Measurements from ENCODE around the gene ETFA. TPM values are rescaled to one million over a fixed set of nuclear protein-coding genes. Genes with fewer than 3 reads are reported as not detected.

The ETFA gene
- total RNA-seq, 2 experiments from 2014 or later = 108 to 111 TPM

DNA sequence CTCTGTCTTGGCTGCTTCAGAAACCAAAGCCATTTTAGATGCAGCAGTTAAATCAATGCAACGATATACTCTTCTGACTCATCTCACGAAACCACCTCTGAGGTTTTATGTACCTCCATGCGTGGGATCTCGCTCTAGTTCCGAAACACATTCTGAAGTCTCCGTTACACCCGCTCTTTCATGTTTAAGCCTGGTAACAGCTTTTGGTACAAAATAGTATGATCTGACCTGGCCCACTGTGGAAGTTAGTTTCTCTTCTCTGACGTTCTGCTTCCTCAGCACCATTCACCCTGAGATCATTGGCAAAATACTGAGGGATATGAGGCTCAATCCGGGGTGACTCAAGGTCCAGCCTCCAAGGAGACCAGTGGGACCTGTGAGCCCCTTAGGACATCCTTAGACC lies 129.6 kb downstream of the ETFA start:
- ChIA-PET CTCF (interaction anchor here (1.4 kb wide), 1 partner anchor 9 kb away, joined by 5 read pairs; no protein-coding TSS in a partner anchor), POLR2A (no interaction called here)
- Mint-ChIP-seq H3K36me3 (ENCODE audit: low read depth) (no peaks in the 10 kb centered on the region), H3K27me3 (ENCODE audit: low read depth) (peaks cover 27% of the 10 kb centered on the region), H3K9me3 (ENCODE audit: insufficient read depth) (no peaks in the 10 kb centered on the region), H3K4me3 (no peak overlapping the region), H3K4me1 (ENCODE audit: low read depth) (peaks cover 6% of the 10 kb centered on the region), H3K27ac (no peak overlapping the region)
- DNase-seq (peak; percentile 28), ATAC-seq (peak; percentile 49)

DNA sequence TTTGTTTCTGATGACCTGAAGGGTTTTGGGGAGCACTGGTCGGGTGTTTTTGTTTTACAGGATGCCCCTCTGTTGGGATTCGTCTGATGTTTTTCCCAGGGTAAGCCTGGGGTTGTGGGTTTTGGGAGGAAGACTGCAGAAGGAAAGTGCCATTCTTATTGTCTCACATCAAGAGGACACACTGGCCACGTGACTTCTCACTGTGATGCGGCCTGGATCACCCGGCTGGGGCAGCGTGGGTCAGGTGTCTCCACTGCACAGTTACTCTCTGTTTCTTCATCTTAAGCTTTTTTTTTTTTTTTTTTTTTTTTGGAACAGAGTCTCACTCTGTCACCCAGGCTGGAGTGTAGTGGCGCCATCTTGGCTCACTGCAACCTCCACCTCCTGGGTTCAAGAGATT lies 130.9 kb downstream of the ETFA start:
- Mint-ChIP-seq H3K9me3 (ENCODE audit: insufficient read depth) (no peaks in the 10 kb centered on the region), H3K27me3 (ENCODE audit: low read depth) (peaks cover 21% of the 10 kb centered on the region), H3K36me3 (ENCODE audit: low read depth) (no peaks in the 10 kb centered on the region), H3K4me1 (ENCODE audit: low read depth) (peaks cover 6% of the 10 kb centered on the region), H3K4me3 (no peak overlapping the region), H3K27ac (no peak overlapping the region)
- DNase-seq (no peak), ATAC-seq (no peak)
- ChIA-PET CTCF (no interaction called here), POLR2A (no interaction called here)

DNA sequence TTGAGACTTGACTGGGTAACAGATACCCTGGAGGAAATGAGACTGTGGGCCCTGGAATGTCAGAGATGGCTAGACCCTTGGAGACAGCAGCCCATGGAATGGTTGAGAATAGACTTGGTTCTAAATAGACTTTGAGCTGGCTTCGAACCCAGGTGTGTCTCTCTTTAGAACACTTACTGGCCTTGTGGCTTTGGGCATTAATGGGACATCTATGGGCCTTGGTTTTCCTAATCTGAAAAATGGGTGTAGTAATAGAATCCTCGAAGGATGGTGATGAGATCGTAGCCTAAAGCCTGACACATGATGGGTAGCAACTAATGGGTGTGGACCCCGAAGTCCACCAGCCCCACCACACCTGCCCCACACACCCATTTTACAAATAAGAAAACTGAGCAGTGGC lies 132.2 kb downstream of the ETFA start:
- H3K9me3 Mint-ChIP-seq (ENCODE audit: insufficient read depth) = no peaks in the 10 kb centered on the region
- POLR2A ChIA-PET = no interaction called here
- H3K36me3 Mint-ChIP-seq (ENCODE audit: low read depth) = no peaks in the 10 kb centered on the region
- ATAC-seq (no peak), DNase-seq (no peak)
- no peak overlapping the region for H3K27ac Mint-ChIP-seq
- H3K4me1 Mint-ChIP-seq (ENCODE audit: low read depth) = peaks cover 6% of the 10 kb centered on the region
- no peak overlapping the region for H3K4me3 Mint-ChIP-seq
- peaks cover 18% of the 10 kb centered on the region for H3K27me3 Mint-ChIP-seq (ENCODE audit: low read depth)
- CTCF ChIA-PET = interaction anchor here (1.2 kb wide), 1 partner anchor 12 kb away, joined by 3 read pairs; no protein-coding TSS in a partner anchor

DNA sequence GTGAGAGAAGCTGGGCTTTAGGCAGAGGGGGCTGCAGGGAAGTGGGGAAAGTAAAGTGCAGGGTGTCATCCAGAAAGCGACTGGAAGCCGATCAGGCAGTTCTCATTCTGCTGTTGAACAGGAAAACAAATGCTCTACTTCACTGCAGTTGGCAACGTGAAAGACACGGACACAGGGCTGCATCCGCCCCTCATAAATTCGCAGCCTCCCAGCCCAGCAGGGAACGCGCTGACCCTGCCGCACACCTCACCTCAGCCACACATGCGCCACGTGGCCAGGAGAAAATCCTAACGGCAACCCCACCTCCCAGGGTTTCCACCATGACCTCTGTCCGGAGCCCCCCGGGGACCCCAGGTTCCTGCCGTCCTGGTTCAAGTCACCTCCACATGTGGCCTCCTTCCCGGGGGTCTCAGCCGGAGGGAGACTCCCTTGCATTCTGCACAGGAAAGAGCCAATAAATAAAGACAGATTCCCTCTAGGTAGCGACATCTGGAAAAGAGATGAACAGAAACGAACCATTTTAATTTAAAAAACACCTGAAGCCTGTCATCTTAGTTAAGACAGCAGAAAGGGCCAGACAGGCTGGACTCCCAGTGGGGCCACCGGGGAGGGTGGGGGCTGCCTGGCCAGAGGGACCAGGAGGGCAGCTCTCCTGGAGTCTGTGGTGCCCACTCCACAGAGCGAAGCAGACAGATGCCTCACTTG lies 132.8 kb downstream of the ETFA start:
- CTCF ChIA-PET = interaction anchor here (1.2 kb wide), 1 partner anchor 13 kb away, joined by 3 read pairs; no protein-coding TSS in a partner anchor
- ATAC-seq = no peak
- no peaks in the 10 kb centered on the region for H3K9me3 Mint-ChIP-seq (ENCODE audit: insufficient read depth)

DNA sequence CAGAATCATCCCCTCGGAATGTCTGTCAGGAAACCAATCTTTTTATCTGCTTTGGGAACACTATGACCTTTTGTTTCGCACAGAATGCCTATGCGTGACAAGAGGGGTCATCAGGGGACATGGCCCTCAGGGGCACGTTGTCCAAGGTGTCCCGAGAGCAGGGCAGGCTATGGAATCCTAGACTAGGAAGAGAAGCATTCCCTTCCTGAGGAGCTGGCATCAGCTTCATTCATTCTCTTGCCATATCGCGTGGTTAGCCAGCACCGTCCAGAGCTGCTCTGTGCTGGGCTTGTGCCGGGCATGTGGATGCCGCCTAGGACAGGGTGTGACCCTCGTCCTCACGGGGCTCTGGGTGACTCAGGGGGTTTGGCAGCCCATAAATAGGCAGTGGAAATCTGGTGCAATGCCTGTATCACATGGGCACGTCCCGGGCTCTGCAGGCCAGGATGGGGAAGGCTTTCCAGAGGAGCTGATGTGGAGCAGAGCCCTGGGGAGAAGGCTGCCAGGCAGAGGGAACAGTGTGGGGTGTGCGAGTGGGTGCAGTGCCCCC lies 133.7 kb downstream of the ETFA start:
- Mint-ChIP-seq H3K27ac (no peak overlapping the region), H3K27me3 (ENCODE audit: low read depth) (peaks cover 18% of the 10 kb centered on the region), H3K4me1 (ENCODE audit: low read depth) (peaks cover 6% of the 10 kb centered on the region), H3K9me3 (ENCODE audit: insufficient read depth) (no peaks in the 10 kb centered on the region), H3K4me3 (no peak overlapping the region), H3K36me3 (ENCODE audit: low read depth) (no peaks in the 10 kb centered on the region)
- POLR2A ChIA-PET = no interaction called here
- DNase-seq (no peak), ATAC-seq (no peak)
- CTCF ChIA-PET = no interaction called here

More for the DNA sequence above, 132.8 kb downstream of the ETFA start:
- Mint-ChIP-seq H3K27me3 (ENCODE audit: low read depth) (peaks cover 18% of the 10 kb centered on the region), H3K4me1 (ENCODE audit: low read depth) (peaks cover 6% of the 10 kb centered on the region), H3K27ac (no peak overlapping the region), H3K36me3 (ENCODE audit: low read depth) (no peaks in the 10 kb centered on the region), H3K4me3 (no peak overlapping the region)
- DNase-seq = no peak
- POLR2A ChIA-PET = no interaction called here

DNA sequence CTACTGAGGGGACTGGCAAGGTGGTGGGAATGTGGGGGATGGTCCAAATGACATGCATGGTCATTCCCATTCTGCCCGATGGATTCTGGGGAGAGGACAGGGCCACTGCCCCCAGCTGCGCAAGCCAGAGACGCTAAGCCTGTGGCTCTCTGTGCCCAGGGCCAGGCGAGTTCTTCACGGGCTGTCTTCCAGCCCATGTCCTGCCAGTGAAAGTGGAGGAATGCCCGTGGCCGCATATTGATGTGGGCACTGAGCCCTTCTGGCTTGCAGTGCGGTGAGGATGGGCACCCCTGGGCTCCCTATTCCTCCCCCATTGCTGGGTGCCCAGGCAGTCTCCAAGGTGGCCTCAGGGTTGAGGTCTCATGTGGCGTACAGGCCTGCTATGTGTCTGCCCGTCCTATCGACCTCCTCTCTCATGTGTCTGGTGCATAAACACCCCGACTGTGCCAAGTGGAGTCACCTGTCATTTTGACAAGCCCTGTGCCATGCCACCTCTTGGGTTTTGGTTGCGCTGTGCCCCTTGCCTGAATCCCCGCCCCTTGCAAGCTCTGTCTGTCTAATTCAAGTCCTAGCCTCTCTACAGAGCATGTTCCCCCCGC lies 134.7 kb downstream of the ETFA start:
- Mint-ChIP-seq H3K27me3 (ENCODE audit: low read depth) (peaks cover 18% of the 10 kb centered on the region), H3K9me3 (ENCODE audit: insufficient read depth) (no peaks in the 10 kb centered on the region), H3K36me3 (ENCODE audit: low read depth) (no peaks in the 10 kb centered on the region), H3K4me1 (ENCODE audit: low read depth) (peaks cover 2% of the 10 kb centered on the region), H3K27ac (no peak overlapping the region), H3K4me3 (no peak overlapping the region)
- ATAC-seq (no peak), DNase-seq (no peak)
- CTCF ChIA-PET = no interaction called here
- POLR2A ChIA-PET = no interaction called here

DNA sequence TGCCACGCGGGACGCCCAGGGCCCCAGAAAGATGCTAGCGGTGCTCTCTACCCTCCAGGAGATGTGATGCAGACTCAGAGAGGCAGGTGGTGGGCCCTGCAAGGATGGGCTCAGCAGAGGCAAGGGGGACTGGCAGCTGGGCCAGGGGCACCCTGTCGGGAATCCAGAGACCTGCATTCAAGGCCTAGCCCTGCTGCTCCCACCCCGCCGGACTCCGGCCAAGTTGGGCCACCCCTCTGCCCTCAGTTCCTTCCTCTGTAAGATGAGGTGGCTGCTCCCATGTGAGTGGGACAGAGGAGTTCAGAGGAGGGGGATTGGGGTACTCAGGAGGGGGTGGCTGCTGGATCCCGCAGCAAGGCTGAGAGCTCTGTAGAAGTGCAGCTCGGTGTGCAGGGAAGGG lies 135.2 kb downstream of the ETFA start:
- POLR2A ChIA-PET = no interaction called here
- no peaks in the 10 kb centered on the region for H3K9me3 Mint-ChIP-seq (ENCODE audit: insufficient read depth)
- no peaks in the 10 kb centered on the region for H3K36me3 Mint-ChIP-seq (ENCODE audit: low read depth)
- no peak overlapping the region for H3K27ac Mint-ChIP-seq
- DNase-seq (no peak), ATAC-seq (no peak)
- H3K27me3 Mint-ChIP-seq (ENCODE audit: low read depth) = peaks cover 16% of the 10 kb centered on the region
- H3K4me3 Mint-ChIP-seq = no peak overlapping the region
- H3K4me1 Mint-ChIP-seq (ENCODE audit: low read depth) = no peaks in the 10 kb centered on the region
- CTCF ChIA-PET = interaction anchor here (0.8 kb wide), 1 partner anchor 15 kb away, joined by 3 read pairs; no protein-coding TSS in a partner anchor

DNA sequence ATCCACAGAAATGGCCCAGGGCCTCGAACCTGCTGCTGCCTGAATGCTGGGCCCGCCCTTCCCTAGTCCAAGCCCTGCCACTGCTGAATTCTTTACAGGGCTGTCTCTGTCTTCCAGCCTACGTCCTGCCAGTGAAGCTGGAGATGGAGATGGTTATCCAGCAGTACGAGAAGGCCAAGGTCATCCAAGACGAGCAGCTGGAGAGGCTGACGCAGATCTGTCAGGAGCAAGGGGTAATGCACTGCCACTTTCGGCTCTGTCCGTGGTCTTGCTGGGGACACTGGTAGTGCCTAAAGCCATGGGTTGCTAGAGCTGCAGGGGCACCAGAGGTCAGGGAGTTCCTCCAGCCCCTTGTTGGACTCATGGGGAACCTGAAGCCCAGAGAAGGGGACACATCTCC lies 135.8 kb downstream of the ETFA start:
- Mint-ChIP-seq H3K9me3 (ENCODE audit: insufficient read depth) (no peaks in the 10 kb centered on the region), H3K4me3 (no peak overlapping the region), H3K36me3 (ENCODE audit: low read depth) (no peaks in the 10 kb centered on the region), H3K4me1 (ENCODE audit: low read depth) (no peaks in the 10 kb centered on the region), H3K27me3 (ENCODE audit: low read depth) (peaks cover 16% of the 10 kb centered on the region), H3K27ac (no peak overlapping the region)
- ATAC-seq = no peak
- ChIA-PET POLR2A (interaction anchor here (0.5 kb wide), 1 partner anchor 112 kb away, joined by 3 read pairs; no protein-coding TSS in a partner anchor), CTCF (interaction anchor here (0.8 kb wide), 1 partner anchor 16 kb away, joined by 3 read pairs; no protein-coding TSS in a partner anchor)
- DNase-seq = no peak

DNA sequence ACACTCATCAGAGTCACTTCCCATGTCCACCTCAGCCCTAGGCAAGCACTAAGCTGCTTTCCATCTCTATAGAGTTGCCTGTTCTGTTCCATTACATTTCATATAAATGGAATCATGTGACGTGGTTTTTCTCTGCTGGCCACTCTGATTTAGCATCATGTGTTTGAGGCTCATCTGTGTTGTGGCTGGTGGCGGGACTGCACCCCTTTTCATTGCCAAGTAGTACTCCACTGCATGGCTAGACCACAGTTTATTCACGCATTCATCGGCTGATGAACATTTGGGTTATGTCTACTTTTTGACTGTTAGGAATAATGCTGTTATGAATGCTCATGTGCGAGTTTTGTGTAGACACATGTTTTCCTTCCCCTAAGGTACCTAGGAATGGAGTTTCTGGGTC lies 136.6 kb downstream of the ETFA start:
- no peak for ATAC-seq
- H3K4me3 Mint-ChIP-seq = no peak overlapping the region
- no peak overlapping the region for H3K27ac Mint-ChIP-seq
- H3K27me3 Mint-ChIP-seq (ENCODE audit: low read depth) = peaks cover 11% of the 10 kb centered on the region
- CTCF ChIA-PET = no interaction called here
- H3K9me3 Mint-ChIP-seq (ENCODE audit: insufficient read depth) = no peaks in the 10 kb centered on the region
- DNase-seq = no peak
- no peaks in the 10 kb centered on the region for H3K36me3 Mint-ChIP-seq (ENCODE audit: low read depth)
- H3K4me1 Mint-ChIP-seq (ENCODE audit: low read depth) = no peaks in the 10 kb centered on the region
- POLR2A ChIA-PET = no interaction called here

DNA sequence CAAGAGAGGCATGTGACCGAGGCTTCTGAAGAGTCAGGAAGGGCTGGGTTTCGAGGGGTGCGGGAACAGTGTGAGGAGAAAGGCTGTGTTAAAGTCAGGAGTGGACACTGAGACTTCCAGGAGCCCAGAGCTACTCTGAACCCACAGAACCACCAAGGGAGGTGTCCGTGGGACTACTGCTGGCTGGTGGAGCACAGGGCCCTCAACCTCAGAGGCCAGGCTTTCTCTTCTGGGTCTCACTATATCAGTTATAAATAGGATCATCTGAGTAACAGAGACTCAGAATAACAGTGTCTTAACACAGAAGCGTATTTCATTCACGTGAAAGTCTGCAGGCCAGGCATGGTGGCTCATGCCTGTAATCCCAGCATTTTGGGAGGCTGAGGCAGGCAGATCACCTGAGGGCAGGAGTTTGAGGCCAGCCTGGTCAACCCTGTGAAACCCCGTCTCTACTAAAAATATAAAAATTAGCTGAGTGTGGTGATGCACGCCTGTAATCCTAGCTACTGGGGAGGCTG lies 137.9 kb downstream of the ETFA start:
- H3K4me3 Mint-ChIP-seq = no peak overlapping the region
- DNase-seq = no peak
- no peak overlapping the region for H3K27ac Mint-ChIP-seq
- CTCF ChIA-PET = no interaction called here
- POLR2A ChIA-PET = no interaction called here
- H3K36me3 Mint-ChIP-seq (ENCODE audit: low read depth) = no peaks in the 10 kb centered on the region
- no peaks in the 10 kb centered on the region for H3K9me3 Mint-ChIP-seq (ENCODE audit: insufficient read depth)
- no peak for ATAC-seq
- peaks cover 4% of the 10 kb centered on the region for H3K27me3 Mint-ChIP-seq (ENCODE audit: low read depth)
- H3K4me1 Mint-ChIP-seq (ENCODE audit: low read depth) = no peaks in the 10 kb centered on the region

DNA sequence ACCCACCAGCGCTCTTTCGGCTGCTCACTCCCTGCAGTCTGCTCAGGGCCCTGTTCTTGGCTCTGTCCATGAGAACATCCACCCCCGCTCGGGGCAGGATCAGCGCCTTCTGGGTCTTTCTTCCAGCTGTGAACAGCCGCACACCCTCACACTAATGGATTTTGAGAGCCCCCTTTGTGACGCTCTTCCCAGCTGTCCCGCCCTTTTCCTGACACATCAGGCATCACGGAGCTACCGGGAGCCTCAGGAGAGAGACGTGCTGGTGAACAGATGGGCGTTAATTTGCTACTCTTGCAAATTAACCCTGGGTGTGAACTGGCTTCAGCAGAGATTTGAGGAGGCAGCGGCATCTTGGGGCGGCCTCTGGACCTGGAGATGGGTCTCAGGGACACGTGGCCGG lies 138.5 kb downstream of the ETFA start:
- Mint-ChIP-seq H3K36me3 (ENCODE audit: low read depth) (no peaks in the 10 kb centered on the region), H3K4me3 (no peak overlapping the region), H3K27ac (no peak overlapping the region), H3K4me1 (ENCODE audit: low read depth) (no peaks in the 10 kb centered on the region), H3K27me3 (ENCODE audit: low read depth) (no peaks in the 10 kb centered on the region), H3K9me3 (ENCODE audit: insufficient read depth) (no peaks in the 10 kb centered on the region)
- DNase-seq = no peak
- CTCF ChIA-PET = no interaction called here
- POLR2A ChIA-PET = no interaction called here
- ATAC-seq = no peak

Data from activated CD8-positive, alpha-beta T cell treated with anti-CD3 and anti-CD28 coated beads, Interleukin-2, amount 10 ng/mL, durations not matched to agents 7 days and 5 days (primary cell).